AG09319 (cell line): ENCODE results near the gene EI24.

Source experiments
- DNase-seq: peaks from one replicate; pipeline ENCODE4 v3.0.0-alpha.2; 2010; ENCODE audit warnings: low read depth; ENCODE audit errors: extremely low read depth
- TF ChIP-seq, protein P1 (sequence below): IDR thresholded peaks from 2 replicates; pipeline ENCODE4 v1.5.1; 2011; ENCODE audit warnings: low read depth, mild to moderate bottlenecking, inconsistent platforms, low read length, moderate library complexity

EI24 gene

DNA sequence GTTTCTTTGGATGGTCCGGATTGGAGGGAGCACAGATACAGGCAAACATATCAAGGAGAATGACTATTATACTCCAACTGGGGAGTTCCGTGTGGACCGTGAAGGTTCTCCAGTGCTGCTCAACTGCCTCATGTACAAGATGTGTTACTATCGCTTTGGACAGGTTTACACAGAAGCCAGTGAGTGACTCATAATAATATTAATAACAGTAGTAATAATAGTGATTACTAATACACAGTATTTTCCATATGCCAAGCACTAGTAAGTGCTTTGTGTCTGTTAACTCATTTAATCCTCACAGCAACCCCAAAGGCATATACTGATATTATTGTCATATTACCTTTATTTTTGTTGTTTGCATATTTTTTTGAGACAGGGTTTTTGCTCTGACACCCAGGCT lies 49.1 kb downstream of the EI24 start:
- no peak for DNase-seq
- TF ChIP-seq, protein P1, sequence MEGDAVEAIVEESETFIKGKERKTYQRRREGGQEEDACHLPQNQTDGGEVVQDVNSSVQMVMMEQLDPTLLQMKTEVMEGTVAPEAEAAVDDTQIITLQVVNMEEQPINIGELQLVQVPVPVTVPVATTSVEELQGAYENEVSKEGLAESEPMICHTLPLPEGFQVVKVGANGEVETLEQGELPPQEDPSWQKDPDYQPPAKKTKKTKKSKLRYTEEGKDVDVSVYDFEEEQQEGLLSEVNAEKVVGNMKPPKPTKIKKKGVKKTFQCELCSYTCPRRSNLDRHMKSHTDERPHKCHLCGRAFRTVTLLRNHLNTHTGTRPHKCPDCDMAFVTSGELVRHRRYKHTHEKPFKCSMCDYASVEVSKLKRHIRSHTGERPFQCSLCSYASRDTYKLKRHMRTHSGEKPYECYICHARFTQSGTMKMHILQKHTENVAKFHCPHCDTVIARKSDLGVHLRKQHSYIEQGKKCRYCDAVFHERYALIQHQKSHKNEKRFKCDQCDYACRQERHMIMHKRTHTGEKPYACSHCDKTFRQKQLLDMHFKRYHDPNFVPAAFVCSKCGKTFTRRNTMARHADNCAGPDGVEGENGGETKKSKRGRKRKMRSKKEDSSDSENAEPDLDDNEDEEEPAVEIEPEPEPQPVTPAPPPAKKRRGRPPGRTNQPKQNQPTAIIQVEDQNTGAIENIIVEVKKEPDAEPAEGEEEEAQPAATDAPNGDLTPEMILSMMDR, result no peak

DNA sequence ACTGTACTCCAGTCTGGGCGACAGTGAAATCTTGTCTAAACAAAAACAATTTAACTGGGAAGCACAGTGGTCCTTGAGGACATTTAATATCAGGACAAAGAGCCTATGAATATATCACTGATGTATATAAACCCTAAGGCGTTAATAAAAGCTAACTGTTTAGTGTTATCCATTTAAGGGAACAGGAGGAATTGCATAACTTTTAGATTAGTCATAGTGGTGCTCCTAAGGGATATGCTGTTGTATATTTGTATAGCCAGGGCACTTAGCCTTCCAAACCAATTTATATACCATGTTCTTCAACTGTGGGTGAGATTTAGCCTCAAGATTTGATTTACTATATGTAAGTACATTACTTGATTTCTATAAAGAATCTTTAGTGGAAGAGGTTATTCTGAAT lies 52.7 kb downstream of the EI24 start:
- TF ChIP-seq, protein P1, result no peak
- DNase-seq, result no peak

DNA sequence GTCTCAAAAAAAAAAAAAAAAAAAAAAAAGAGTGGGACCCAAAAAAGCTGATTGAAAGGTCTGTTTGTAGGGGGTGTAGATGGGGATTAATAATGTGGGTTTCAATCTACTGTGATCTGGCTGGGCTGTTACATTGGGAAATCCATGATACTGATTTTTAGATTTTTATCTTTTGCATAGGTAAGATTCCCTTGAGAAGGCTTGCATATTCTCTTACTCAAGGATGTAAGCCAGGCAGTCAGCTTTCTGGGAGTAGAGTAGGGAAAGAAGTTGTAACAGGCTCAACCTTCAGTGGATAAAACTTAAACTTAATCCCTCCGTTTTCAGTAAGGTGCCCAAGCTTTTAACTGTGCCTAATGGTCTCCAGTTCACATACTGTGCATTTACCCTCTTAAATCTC lies 53.8 kb downstream of the EI24 start:
- TF ChIP-seq, protein P1, result no peak
- no peak for DNase-seq

DNA sequence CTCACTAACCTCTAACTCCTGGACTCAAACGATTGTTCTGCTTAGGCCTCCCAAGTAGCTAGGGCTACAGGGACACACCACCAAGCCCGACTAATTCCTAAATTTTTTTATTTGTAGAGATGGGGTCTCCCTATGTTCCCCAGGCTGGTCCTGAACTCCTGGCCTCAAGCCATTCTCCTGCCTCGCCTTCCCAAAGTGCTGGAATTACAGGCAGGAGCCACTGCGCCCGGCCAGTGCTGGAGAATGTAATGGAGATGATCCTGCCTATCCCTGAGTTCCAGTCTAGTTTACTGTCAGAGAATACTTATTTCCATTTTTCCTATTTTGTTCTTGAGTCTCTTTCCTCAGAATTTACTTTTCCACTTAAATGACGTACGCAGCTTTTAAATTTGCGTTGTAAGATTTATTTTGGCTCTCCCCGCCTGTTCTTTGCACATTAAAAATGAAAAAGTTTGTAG lies 55.5 kb downstream of the EI24 start, which contains the start of gene CHEK1:
Gene CHEK1 (plus strand): TSS at position 408 of the 458 bp plus-strand sequence. CDS start 1,606 bp downstream, outside the sequence.
- TF ChIP-seq, protein P1, result no peak
- no peak for DNase-seq

DNA sequence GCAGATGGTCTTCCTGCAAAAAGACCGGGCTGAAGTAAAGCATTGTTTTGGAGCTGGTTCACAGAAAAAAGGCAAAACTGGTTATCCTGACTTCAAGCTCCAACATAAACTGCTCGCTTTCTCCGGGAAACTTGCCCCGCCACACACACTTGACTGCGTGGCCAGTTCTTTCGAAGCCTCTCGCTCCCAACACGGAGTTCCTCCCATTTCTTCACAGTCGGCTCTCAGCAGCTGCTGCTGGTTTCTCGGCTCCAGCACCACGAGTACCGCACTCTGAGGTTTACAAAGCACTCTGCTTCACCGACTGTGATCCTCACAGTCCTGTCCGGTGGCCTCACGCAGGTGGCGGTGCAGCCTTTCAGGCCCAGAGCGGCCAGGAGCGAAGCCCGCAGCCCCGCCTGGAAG lies 56.0 kb downstream of the EI24 start:
- TF ChIP-seq, protein P1, result no peak
- peak; percentile 4 for DNase-seq

DNA sequence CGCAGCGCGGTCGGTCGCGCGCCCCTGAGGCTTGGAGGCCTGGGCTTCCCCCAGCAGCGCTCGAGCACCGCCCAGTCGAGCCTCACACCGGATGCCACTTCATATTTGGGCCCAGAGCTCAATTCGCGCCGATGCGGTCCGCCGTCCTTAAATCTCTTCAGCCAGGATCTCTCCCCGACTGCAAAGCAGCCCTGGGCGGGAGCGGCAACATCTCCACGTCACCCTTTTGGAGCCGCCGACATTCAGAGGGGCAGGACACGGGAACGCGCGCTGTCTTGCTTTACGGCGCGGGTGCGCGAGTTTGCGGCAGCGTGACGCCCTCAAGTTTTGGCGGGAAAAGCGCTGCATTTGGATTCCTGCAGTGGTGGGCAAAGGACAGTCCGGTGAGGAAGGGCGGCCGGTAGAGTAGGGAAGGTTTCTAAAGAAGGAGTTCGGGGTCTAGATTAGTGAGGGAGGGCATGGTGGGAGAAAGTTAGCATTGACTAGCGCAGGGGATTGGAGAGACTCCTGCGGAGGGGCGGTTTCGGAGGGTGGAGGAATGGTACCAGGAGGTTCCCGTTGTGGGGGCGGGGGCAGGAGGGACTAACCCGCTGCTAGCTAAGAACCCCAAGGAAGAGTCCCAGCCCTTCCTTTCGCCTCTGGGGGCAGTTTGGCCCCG lies 56.5 kb downstream of the EI24 start:
- TF ChIP-seq, protein P1, result no peak
- DNase-seq, result peak; percentile 56

DNA sequence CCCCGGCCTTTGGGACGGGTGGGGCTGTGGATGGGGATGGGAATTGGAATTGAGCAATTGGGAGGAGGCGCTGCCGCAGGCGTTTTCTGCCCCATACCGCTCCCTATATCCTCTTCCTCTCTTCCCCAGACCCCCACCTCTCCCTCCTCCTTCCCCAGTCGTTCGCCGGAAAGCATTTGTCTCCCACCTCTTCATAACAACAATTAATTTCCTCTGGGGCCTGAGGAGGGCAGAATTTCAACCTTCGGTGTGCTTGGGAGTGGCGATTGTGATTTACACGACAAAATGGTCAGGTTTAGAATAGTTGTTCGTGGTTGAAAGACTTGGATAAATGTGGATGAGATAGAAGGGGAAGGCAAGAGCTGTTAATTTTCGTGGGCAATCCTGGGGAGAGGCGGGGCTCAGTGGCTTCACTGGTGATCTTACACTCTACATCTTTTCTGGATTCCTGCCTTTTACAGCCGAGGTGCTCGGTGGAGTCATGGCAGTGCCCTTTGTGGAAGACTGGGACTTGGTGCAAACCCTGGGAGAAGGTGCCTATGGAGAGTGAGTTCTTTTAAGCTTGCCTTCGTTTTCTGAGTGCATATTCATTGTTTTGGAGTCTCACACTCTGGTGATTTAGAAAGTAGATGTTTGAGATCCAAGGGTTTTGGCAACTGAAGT lies 57.1 kb downstream of the EI24 start:
- TF ChIP-seq, protein P1, result peak; percentile 36
- DNase-seq, result peak; percentile 66
